Measurements from ENCODE around the gene PSMA5. TPM values are rescaled to one million over a fixed set of nuclear protein-coding genes. Genes with fewer than 3 reads are reported as not detected.

PSMA5 gene
- polyA plus RNA-seq, 1 donor from 2014 or later: 99.8 TPM

GRCh38 chr1:109356915-109357314, 69.3 kb downstream of the PSMA5 start:
- H3K27me3 ChIP-seq (ENCODE audit: insufficient read depth, low read depth, low read length): no peaks in the 10 kb centered on the region
- H3K36me3 ChIP-seq (ENCODE audit: insufficient read depth, low read length): no peaks in the 10 kb centered on the region
- H3K9ac ChIP-seq (ENCODE audit: low read length): no peak overlapping the region
- H3K27ac ChIP-seq (ENCODE audit: low read length): no peak overlapping the region
- no peaks in the 10 kb centered on the region for H4K20me1 ChIP-seq (ENCODE audit: insufficient read depth)
- H3K4me3 ChIP-seq (ENCODE audit: low read length): no peak overlapping the region
- H2AFZ ChIP-seq (ENCODE audit: low read depth, low read length): no peak overlapping the region
- no peaks in the 10 kb centered on the region for H3K9me2 ChIP-seq (ENCODE audit: insufficient read depth, low read length)
- TF ChIP-seq, protein P1, sequence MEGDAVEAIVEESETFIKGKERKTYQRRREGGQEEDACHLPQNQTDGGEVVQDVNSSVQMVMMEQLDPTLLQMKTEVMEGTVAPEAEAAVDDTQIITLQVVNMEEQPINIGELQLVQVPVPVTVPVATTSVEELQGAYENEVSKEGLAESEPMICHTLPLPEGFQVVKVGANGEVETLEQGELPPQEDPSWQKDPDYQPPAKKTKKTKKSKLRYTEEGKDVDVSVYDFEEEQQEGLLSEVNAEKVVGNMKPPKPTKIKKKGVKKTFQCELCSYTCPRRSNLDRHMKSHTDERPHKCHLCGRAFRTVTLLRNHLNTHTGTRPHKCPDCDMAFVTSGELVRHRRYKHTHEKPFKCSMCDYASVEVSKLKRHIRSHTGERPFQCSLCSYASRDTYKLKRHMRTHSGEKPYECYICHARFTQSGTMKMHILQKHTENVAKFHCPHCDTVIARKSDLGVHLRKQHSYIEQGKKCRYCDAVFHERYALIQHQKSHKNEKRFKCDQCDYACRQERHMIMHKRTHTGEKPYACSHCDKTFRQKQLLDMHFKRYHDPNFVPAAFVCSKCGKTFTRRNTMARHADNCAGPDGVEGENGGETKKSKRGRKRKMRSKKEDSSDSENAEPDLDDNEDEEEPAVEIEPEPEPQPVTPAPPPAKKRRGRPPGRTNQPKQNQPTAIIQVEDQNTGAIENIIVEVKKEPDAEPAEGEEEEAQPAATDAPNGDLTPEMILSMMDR (IDR thresholded peaks at IDR 0.05; ENCODE audit: poor library complexity, severe bottlenecking): no peak
- TF ChIP-seq EZH2 (IDR thresholded peaks at IDR 0.05; ENCODE audit: borderline replicate concordance, insufficient read depth, low read length, poor library complexity, severe bottlenecking): no peak
- TF ChIP-seq MXI1 (conservative IDR thresholded peaks at IDR 0.05; ENCODE audit: poor library complexity, severe bottlenecking): no peak
- TF ChIP-seq, protein P2, sequence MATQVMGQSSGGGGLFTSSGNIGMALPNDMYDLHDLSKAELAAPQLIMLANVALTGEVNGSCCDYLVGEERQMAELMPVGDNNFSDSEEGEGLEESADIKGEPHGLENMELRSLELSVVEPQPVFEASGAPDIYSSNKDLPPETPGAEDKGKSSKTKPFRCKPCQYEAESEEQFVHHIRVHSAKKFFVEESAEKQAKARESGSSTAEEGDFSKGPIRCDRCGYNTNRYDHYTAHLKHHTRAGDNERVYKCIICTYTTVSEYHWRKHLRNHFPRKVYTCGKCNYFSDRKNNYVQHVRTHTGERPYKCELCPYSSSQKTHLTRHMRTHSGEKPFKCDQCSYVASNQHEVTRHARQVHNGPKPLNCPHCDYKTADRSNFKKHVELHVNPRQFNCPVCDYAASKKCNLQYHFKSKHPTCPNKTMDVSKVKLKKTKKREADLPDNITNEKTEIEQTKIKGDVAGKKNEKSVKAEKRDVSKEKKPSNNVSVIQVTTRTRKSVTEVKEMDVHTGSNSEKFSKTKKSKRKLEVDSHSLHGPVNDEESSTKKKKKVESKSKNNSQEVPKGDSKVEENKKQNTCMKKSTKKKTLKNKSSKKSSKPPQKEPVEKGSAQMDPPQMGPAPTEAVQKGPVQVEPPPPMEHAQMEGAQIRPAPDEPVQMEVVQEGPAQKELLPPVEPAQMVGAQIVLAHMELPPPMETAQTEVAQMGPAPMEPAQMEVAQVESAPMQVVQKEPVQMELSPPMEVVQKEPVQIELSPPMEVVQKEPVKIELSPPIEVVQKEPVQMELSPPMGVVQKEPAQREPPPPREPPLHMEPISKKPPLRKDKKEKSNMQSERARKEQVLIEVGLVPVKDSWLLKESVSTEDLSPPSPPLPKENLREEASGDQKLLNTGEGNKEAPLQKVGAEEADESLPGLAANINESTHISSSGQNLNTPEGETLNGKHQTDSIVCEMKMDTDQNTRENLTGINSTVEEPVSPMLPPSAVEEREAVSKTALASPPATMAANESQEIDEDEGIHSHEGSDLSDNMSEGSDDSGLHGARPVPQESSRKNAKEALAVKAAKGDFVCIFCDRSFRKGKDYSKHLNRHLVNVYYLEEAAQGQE (IDR thresholded peaks at IDR 0.05; ENCODE audit: borderline replicate concordance): no peak
- no peak for TF ChIP-seq TAF1 (IDR thresholded peaks at IDR 0.05; ENCODE audit: low read depth)
- TF ChIP-seq POLR2AphosphoS5 (IDR thresholded peaks at IDR 0.05): no peak
- H3K4me2 ChIP-seq (ENCODE audit: low read length): no peak overlapping the region
- no peaks in the 10 kb centered on the region for H3K9me3 ChIP-seq (ENCODE audit: low read length)
- no peaks in the 10 kb centered on the region for H3F3A ChIP-seq (ENCODE audit: insufficient read depth, low read length, poor library complexity, severe bottlenecking)
- H3K79me2 ChIP-seq (replicated peaks; ENCODE audit: insufficient read depth, low read length): no peaks in the 10 kb centered on the region

- Histone ChIP-seq H3K4me2 (ENCODE audit: low read length) (no peak overlapping the region), H3F3A (ENCODE audit: insufficient read depth, low read length, poor library complexity, severe bottlenecking) (no peaks in the 10 kb centered on the region), H3K9me3 (ENCODE audit: low read length) (no peaks in the 10 kb centered on the region), H2AFZ (ENCODE audit: low read depth, low read length) (no peak overlapping the region), H3K27me3 (ENCODE audit: insufficient read depth, low read depth, low read length) (no peaks in the 10 kb centered on the region), H3K79me2 (replicated peaks; ENCODE audit: insufficient read depth, low read length) (no peaks in the 10 kb centered on the region), H3K9ac (ENCODE audit: low read length) (no peak overlapping the region), H3K4me3 (ENCODE audit: low read length) (no peak overlapping the region), H3K9me2 (ENCODE audit: insufficient read depth, low read length) (no peaks in the 10 kb centered on the region), H3K27ac (ENCODE audit: low read length) (no peak overlapping the region), H3K36me3 (ENCODE audit: insufficient read depth, low read length) (no peaks in the 10 kb centered on the region), H4K20me1 (ENCODE audit: insufficient read depth) (no peaks in the 10 kb centered on the region)
- TF ChIP-seq SMC3 (conservative IDR thresholded peaks at IDR 0.05; ENCODE audit: poor library complexity) (no peak), EP300 (conservative IDR thresholded peaks at IDR 0.05; ENCODE audit: poor library complexity, severe bottlenecking) (no peak), MXI1 (conservative IDR thresholded peaks at IDR 0.05; ENCODE audit: poor library complexity, severe bottlenecking) (no peak), POLR2AphosphoS5 (IDR thresholded peaks at IDR 0.05) (no peak), TAF1 (IDR thresholded peaks at IDR 0.05; ENCODE audit: low read depth) (no peak), EZH2 (IDR thresholded peaks at IDR 0.05; ENCODE audit: borderline replicate concordance, insufficient read depth, low read length, poor library complexity, severe bottlenecking) (no peak), RAD21 (conservative IDR thresholded peaks at IDR 0.05) (no peak)
- TF ChIP-seq, protein P2 (IDR thresholded peaks at IDR 0.05; ENCODE audit: borderline replicate concordance): no peak
- TF ChIP-seq, protein P1 (IDR thresholded peaks at IDR 0.05; ENCODE audit: poor library complexity, severe bottlenecking): no peak
These were observed 69.7 kb downstream of the PSMA5 start for GRCh38 chr1:109356505-109356904.

All from neural cell (in vitro differentiated cells).